Body of pancreas (tissue), 4 donors: Measurements from ENCODE around the gene AMPD2. TPM values are rescaled to one million over a fixed set of nuclear protein-coding genes. Genes with fewer than 3 reads are reported as not detected.

Experiments used
- ATAC-seq: fragments of 150-250 bp; one replicate; pipeline ENCODE4 v1.9.1; 2016
- DNase-seq, 4 donors: peaks; one replicate each; pipeline ENCODE4 v3.0.0-alpha.2; 2019
- H3K27ac ChIP-seq, 4 donors: fragments of 200-600 bp; sonication (generic); 1 replicate in 3 of 4; 2 replicates in 1 of 4; pipeline versions ENCODE4 v1.5.1 to v1.6.1; 2016 to 2019; ENCODE audit warnings: mild to moderate bottlenecking in 1 of 4, mixed read lengths in 1 of 4, moderate library complexity in 1 of 4
- H3K27me3 ChIP-seq, 2 donors: fragments of 200-600 bp; sonication (generic); one replicate each; pipeline ENCODE4 v1.6.0; 2016; ENCODE audit warnings: mild to moderate bottlenecking in 1 of 2
- H3K36me3 ChIP-seq, 2 donors: fragments of 200-600 bp; sonication (generic); replicated peaks in 1 of 2; 2 replicates each; pipeline ENCODE4 v1.5.1; 2016; ENCODE audit warnings: low read depth in 2 of 2; ENCODE audit not compliant: insufficient read depth in 1 of 2
- H3K4me1 ChIP-seq: fragments of 200-600 bp; sonication (generic); one replicate; pipeline ENCODE4 v1.6.0; 2016
- H3K4me3 ChIP-seq, 2 donors: fragments of 200-600 bp; sonication (generic); 1 replicate in 1 of 2; 2 replicates in 1 of 2; pipeline ENCODE4 v1.5.1; 2016 to 2019
- H3K9me3 ChIP-seq, 3 donors: fragments of 200-600 bp; sonication (generic); 1 replicate in 2 of 3; 2 replicates in 1 of 3; pipeline ENCODE4 v1.5.1; 2016
- POLR2A ChIP-seq, 3 donors: fragments of 450-650 bp; IDR thresholded peaks; one replicate each; pipeline ENCODE4 v1.6.1; 2016; ENCODE audit warnings: antibody characterized with exemption in 3 of 3, mild to moderate bottlenecking in 2 of 3
- WGBS, 2 donors: methylation state at CpG; one replicate each; pipeline ENCODE4 v1.1.5; 2017; 5-methylcytosine and 5-hydroxymethylcytosine counted together
- intact Hi-C: fragments of 100-400 bp; cut with DNase I; formaldehyde crosslinking; loops from one replicate; pipeline ENCODE4 v1.15.1; 2023
- total RNA-seq, 2 donors: library from RNA; depleted of rRNA; stranded (reverse); fragments of >200 nt; gene quantifications; one replicate each; pipeline ENCODE4 v1.1.0, GENCODE V29; 2016
- TF ChIP-seq, protein P1 (sequence below), 7 experiments: fragments of 450-650 bp in 4 of 7; fragments of 200-600 bp in 3 of 7; sonication (generic) in 3 of 7; IDR thresholded peaks; one replicate each; pipeline ENCODE4 v1.5.1; 2016 to 2019; ENCODE audit warnings: antibody characterized with exemption in 7 of 7

AMPD2 gene
- total RNA-seq, 2 donors from 2014 or later, result 22.1 to 111 TPM

DNA sequence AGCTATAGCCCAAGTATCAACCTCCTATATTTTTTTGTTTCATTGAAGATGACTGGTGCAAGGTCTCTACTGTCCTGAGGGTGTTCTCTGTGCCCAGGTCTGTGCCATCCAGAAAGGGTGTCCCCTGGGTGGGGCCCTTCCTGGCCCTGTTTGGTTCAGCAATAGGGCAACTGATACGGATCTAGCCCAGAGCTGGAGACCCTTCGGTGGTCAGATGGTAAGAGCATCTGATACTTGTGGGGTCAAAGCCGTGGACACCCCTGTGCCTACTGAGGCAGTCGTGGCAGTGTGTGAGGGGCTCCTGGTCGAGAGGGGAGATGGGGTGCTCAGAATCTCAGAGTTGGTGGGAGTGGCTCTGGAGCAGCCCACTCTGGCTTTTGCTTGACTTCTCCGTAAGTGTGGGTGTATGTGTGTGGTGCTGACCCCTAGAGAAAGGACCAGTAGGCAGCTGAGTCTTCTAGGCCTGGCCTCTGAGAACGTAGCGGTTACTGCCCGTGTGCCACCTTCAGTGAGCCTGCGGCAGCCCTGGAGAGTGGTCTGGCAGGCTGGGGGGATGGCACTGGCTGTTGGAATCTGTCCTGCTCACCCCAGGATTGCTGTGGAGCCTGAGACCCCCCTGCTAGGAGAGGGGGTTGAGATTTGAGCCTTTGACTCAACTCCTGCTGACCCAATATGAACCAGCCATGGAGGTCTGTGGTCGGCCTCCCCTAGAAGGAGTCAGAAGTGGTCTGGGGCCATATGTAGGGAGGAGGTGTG lies 2.7 kb downstream of the AMPD2 start:
- Histone ChIP-seq H3K27me3 (no peaks in the 10 kb centered on the region), H3K36me3 (peaks cover 0 to 4% of the 10 kb centered on the region in 2 donors), H3K4me1 (peaks cover 46% of the 10 kb centered on the region), H3K4me3 (no peak overlapping the region), H3K27ac (peak overlapping the region in 1 of 4 donors; percentile 12), H3K9me3 (no peaks in the 10 kb centered on the region)
- TF ChIP-seq, protein P1, sequence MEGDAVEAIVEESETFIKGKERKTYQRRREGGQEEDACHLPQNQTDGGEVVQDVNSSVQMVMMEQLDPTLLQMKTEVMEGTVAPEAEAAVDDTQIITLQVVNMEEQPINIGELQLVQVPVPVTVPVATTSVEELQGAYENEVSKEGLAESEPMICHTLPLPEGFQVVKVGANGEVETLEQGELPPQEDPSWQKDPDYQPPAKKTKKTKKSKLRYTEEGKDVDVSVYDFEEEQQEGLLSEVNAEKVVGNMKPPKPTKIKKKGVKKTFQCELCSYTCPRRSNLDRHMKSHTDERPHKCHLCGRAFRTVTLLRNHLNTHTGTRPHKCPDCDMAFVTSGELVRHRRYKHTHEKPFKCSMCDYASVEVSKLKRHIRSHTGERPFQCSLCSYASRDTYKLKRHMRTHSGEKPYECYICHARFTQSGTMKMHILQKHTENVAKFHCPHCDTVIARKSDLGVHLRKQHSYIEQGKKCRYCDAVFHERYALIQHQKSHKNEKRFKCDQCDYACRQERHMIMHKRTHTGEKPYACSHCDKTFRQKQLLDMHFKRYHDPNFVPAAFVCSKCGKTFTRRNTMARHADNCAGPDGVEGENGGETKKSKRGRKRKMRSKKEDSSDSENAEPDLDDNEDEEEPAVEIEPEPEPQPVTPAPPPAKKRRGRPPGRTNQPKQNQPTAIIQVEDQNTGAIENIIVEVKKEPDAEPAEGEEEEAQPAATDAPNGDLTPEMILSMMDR (IDR thresholded peaks at IDR 0.05), result no peak
- no peak for TF ChIP-seq POLR2A (IDR thresholded peaks at IDR 0.05)
- intact Hi-C loops, result no loop called here
- ATAC-seq (no peak), DNase-seq (no peak)
- WGBS, 2 donors, result 75 to 77% methylated on average over 11 of the region's 11 CpGs

DNA sequence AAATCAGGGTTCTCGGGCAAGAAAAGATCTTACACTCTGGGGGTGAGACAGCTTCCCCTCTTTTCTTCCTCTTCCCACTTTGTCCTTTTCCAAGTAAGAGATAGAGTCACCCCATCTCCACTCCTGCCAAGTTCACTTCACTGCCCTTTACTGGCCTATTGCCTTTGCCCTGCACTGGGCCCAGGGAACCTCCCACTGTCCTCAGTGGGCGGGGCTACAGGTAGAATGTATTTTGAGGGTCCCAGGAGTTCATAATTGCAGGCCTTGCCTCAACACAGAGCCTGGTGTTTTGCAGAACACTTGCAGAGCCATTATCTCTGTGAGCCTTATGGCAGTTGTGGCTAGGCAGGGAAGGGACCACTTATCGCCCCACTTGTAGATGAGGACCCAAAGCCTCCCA lies 3.3 kb downstream of the AMPD2 start:
- Histone ChIP-seq H3K36me3 (peaks cover 0 to 8% of the 10 kb centered on the region in 2 donors), H3K4me1 (peaks cover 46% of the 10 kb centered on the region), H3K4me3 (no peak overlapping the region), H3K27ac (peak overlapping the region in 1 of 4 donors; percentile 12), H3K9me3 (no peaks in the 10 kb centered on the region), H3K27me3 (no peaks in the 10 kb centered on the region)
- WGBS, 2 donors, result 75 to 94% methylated on average over 3 of the region's 3 CpGs
- intact Hi-C loops, result no loop called here
- no peak for TF ChIP-seq POLR2A (IDR thresholded peaks at IDR 0.05)
- TF ChIP-seq, protein P1 (IDR thresholded peaks at IDR 0.05), result no peak
- no peak for DNase-seq
- ATAC-seq, result no peak

DNA sequence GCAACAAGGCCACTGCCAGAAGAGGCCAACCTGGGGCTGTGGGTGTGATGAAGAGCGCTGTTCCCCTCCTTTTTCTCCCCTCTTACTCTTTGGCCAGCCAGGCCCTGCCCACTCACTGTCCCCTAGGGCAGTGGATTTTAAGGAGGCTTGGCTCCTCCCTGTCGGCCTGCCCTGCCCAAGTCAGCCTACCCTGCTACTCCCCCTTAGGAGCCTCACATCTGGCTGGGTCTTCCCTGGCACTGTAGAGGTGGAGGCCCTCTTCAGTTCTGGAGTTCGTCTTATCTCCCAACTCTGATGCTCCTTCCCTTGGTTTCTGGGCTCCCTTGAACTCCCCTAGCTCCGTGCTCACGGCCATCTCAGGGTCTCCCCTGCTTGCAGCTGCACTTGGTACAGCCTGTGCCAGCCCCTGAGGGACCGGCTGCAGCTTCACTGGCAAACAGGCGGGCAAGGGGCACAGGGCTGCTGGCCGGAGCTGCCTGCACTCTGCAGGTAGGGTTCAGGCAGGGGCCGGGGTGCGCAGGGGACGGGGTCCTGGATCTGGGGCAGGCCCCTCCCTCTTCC lies 4.0 kb downstream of the AMPD2 start:
- Histone ChIP-seq H3K27me3 (no peaks in the 10 kb centered on the region), H3K27ac (no peak overlapping the region), H3K4me1 (peaks cover 40% of the 10 kb centered on the region), H3K4me3 (no peak overlapping the region), H3K36me3 (peaks cover 4 to 14% of the 10 kb centered on the region in 2 donors), H3K9me3 (no peaks in the 10 kb centered on the region)
- no peak for DNase-seq
- no peak for TF ChIP-seq POLR2A (IDR thresholded peaks at IDR 0.05)
- TF ChIP-seq, protein P1 (IDR thresholded peaks at IDR 0.05), result no peak
- ATAC-seq, result no peak
- intact Hi-C loops, result no loop called here
- 73 to 76% methylated on average over 6 to 11 of the region's 11 CpGs for WGBS, 2 donors

DNA sequence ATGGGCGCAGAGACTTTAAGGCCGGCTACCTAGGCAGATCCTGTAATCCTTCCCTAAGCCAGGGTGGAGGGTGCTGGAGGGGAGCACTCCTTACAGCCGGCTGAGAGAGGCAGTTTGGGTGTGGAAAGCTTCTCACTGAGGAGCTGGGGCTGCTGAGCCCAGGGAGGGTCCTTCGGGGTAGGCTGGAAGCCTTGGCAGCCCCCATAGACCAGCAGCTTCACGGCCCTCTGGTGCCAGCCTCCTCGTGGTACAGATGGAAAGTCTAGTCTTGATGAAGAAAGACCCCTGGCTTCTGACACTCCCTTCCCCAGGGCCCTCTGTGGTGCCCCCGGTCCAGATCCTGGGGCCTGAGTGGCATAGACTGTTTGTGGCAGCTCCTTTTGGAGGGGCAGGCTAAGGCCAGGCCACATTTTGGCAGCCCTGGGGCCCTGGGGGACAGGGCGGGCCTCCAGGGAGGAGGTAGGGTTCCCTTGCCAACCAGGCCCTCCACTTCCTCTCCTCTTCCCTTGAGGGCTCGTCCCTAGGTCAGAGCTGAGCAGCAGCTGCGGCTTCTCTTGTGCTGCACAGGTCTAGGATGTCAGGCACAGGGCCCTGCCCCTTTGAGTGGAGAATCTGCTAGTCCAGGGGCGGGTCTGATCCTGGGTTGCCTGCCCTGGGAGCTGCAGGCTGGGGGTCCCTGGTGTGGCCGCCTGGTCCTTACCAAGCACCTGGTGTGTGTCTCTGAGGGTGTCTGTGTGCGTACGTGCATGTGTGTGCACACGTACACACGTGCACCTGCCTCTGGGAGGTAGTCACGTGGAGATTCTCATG lies 4.8 kb downstream of the AMPD2 start:
- intact Hi-C loops, result loop anchor here (5.0 kb wide), 1 partner anchor 82 kb away; no protein-coding TSS in a partner anchor
- ATAC-seq (no peak), DNase-seq (no peak)
- TF ChIP-seq, protein P1 (IDR thresholded peaks at IDR 0.05), result no peak
- TF ChIP-seq POLR2A (IDR thresholded peaks at IDR 0.05), result no peak
- Histone ChIP-seq H3K9me3 (no peaks in the 10 kb centered on the region), H3K4me1 (peaks cover 33% of the 10 kb centered on the region), H3K27me3 (no peaks in the 10 kb centered on the region), H3K4me3 (no peak overlapping the region), H3K27ac (no peak overlapping the region), H3K36me3 (peaks cover 10 to 18% of the 10 kb centered on the region in 2 donors)
- WGBS, 2 donors, result 83 to 100% methylated on average over 4 to 17 of the region's 17 CpGs
